Lung (tissue), 12 donors: ENCODE data around the gene PLEKHG2. TPM values are rescaled to one million over a fixed set of nuclear protein-coding genes. Genes with fewer than 3 reads are reported as not detected.

Source experiments
- ATAC-seq: fragments of 200-7000 bp; cut with Tn5 transposase; one replicate; pipeline ENCODE4 v1.9.1; 2020; ENCODE audit warnings: moderate number of reproducible peaks; ENCODE audit not compliant: insufficient read depth, low FRiP score
- DNase-seq, 3 donors: peaks; one replicate each; pipeline ENCODE4 v3.0.0-alpha.2; 2013 to 2017
- H3K27ac ChIP-seq, 2 donors: one replicate each; pipeline ENCODE4 v1.5.1; 2013; ENCODE audit warnings: mild to moderate bottlenecking in 2 of 2, moderate library complexity in 2 of 2, control low read depth in 1 of 2, inconsistent platforms in 1 of 2, low read depth in 1 of 2, low read length in 1 of 2
- H3K27me3 ChIP-seq, 3 donors: one replicate each; pipeline ENCODE4 v1.5.1; 2013; ENCODE audit warnings: low read length in 2 of 3; ENCODE audit not compliant: control insufficient read depth in 3 of 3, insufficient read depth in 3 of 3
- H3K36me3 ChIP-seq, 4 donors: one replicate each; pipeline ENCODE4 v1.5.1; 2013; ENCODE audit warnings: low read length in 4 of 4, mild to moderate bottlenecking in 1 of 4, moderate library complexity in 1 of 4; ENCODE audit not compliant: control insufficient read depth in 4 of 4, insufficient read depth in 4 of 4
- H3K4me1 ChIP-seq, 5 donors: one replicate each; pipeline ENCODE4 v1.5.1; 2013; ENCODE audit warnings: low read length in 5 of 5, mild to moderate bottlenecking in 2 of 5, moderate library complexity in 1 of 5; ENCODE audit not compliant: control insufficient read depth in 5 of 5, insufficient read depth in 5 of 5
- H3K4me3 ChIP-seq: one replicate; pipeline ENCODE4 v1.5.1; 2013; ENCODE audit warnings: mild to moderate bottlenecking, control low read depth, moderate library complexity
- H3K9ac ChIP-seq, 2 donors: one replicate each; pipeline ENCODE4 v1.5.1; 2013; ENCODE audit warnings: low read length in 2 of 2, control low read depth in 1 of 2; ENCODE audit not compliant: insufficient read depth in 1 of 2
- H3K9me3 ChIP-seq, 4 donors: one replicate each; pipeline ENCODE4 v1.5.1; 2013; ENCODE audit warnings: low read length in 3 of 4, mild to moderate bottlenecking in 1 of 4, moderate library complexity in 1 of 4; ENCODE audit not compliant: control insufficient read depth in 4 of 4, insufficient read depth in 3 of 4
- whole genome bisulfite sequencing, 2 donors: extraction: QIAGEN DNeasy Blood & Tissue Kit; methylation state at CpG; one replicate each; pipeline ENCODE4 v1.1.7; 2013; 5-methylcytosine and 5-hydroxymethylcytosine counted together
- polyA plus RNA-seq, 2 donors: library from polyadenylated mRNA; stranded (reverse); fragments of 200-250 nt; gene quantifications; one replicate each; pipeline ENCODE4 v1.2.1, GENCODE V29; 2013
- total RNA-seq, 2 donors: library from RNA; depleted of rRNA in 1 of 2; stranded (reverse); fragments of >200 nt in 1 of 2; gene quantifications; one replicate each; pipeline ENCODE4 v1.2.1, GENCODE V29; 2014 to 2021
- TF ChIP-seq, protein P1 (sequence below): IDR thresholded peaks from 2 replicates; pipeline ENCODE4 v1.5.1; 2012; ENCODE audit warnings: mild to moderate bottlenecking; ENCODE audit errors: control extremely low read depth, extremely low read depth
- donor health status: control.
- donor health status: control.
- donor health status: Bipolar disorder and iron deficiency.
- donor health status: healthy.
- donor health status: DM: yes; HTN: yes; CAD: no.

Gene PLEKHG2
- total and polyA plus RNA-seq, 4 donors = 15.5 to 52.7 (median 27.2) TPM

DNA sequence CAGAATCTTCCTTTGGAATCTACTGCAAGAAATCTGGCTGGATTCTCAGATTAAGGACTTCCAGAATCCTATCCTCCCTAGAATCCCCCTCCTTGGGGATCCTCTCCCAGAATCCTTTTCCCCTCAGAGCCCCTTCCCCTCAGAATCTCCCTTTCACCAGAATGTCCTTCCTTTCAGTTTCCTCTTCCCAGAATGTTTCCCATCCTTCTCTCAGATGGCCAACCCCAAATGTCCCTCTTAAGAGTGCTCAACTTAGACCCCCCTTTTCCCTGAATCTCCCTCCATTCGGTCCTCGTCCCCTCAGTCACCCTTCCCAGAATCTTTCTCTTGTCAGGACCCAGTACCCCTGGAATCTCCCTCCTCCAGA is 23.9 kb downstream of the PLEKHG2 start:
- Histone ChIP-seq H3K36me3 (peaks cover 18 to 26% (median 20%) of the 10 kb centered on the region in 4 donors), H3K27me3 (no peaks in the 10 kb centered on the region), H3K9ac (peak overlapping the region; percentile 83 to 92), H3K27ac (peak overlapping the region; percentile 68 to 80), H3K4me3 (peak overlapping the region; percentile 92), H3K4me1 (peaks cover 5 to 19% (median 10%) of the 10 kb centered on the region in 5 donors), H3K9me3 (no peaks in the 10 kb centered on the region)
- ATAC-seq (no peak), DNase-seq (no peak)
- TF ChIP-seq, protein P1, sequence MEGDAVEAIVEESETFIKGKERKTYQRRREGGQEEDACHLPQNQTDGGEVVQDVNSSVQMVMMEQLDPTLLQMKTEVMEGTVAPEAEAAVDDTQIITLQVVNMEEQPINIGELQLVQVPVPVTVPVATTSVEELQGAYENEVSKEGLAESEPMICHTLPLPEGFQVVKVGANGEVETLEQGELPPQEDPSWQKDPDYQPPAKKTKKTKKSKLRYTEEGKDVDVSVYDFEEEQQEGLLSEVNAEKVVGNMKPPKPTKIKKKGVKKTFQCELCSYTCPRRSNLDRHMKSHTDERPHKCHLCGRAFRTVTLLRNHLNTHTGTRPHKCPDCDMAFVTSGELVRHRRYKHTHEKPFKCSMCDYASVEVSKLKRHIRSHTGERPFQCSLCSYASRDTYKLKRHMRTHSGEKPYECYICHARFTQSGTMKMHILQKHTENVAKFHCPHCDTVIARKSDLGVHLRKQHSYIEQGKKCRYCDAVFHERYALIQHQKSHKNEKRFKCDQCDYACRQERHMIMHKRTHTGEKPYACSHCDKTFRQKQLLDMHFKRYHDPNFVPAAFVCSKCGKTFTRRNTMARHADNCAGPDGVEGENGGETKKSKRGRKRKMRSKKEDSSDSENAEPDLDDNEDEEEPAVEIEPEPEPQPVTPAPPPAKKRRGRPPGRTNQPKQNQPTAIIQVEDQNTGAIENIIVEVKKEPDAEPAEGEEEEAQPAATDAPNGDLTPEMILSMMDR = no peak
- 8 to 10% methylated on average over 2 of the region's 2 CpGs for WGBS, 2 donors

DNA sequence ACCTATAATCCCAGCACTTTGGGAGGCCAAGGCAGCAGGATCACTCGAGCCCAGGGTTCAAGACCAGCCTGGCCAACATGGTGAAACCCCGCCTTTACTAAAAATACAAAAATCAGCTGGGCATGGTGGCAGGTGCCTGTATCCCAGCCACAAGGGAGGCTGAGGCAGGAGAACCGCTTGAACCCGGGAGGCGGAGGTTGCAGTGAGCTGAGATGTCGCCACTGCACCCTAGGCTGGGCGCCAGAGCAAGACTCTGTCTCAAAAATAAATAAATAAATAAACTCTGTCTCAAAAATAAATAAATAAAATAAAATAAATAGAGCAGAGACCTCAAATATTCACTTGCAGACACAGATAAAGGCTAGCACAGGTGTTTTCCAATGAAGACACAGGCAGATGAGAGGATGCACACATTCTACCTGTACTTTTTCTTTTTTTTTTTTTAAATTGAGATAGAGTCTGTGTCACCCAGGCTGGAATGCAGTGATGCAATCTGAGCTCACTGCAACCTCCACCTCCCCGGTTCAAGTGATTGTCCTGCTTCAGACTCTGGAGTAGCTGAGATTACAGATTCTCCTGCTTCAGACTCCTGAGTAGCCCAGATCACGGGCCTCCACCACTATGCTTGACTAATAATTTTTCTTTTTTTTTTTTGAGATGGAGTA is 25.9 kb downstream of the PLEKHG2 start:
- 81 to 87% methylated on average over 9 of the region's 9 CpGs for WGBS, 2 donors
- Histone ChIP-seq H3K9ac (no peak overlapping the region), H3K36me3 (peaks cover 6 to 18% (median 10%) of the 10 kb centered on the region in 4 donors), H3K4me3 (no peak overlapping the region), H3K4me1 (peaks cover 5 to 19% (median 10%) of the 10 kb centered on the region in 5 donors), H3K9me3 (no peaks in the 10 kb centered on the region), H3K27me3 (no peaks in the 10 kb centered on the region), H3K27ac (no peak overlapping the region)
- ATAC-seq (no peak), DNase-seq (no peak)
- TF ChIP-seq, protein P1 = no peak

DNA sequence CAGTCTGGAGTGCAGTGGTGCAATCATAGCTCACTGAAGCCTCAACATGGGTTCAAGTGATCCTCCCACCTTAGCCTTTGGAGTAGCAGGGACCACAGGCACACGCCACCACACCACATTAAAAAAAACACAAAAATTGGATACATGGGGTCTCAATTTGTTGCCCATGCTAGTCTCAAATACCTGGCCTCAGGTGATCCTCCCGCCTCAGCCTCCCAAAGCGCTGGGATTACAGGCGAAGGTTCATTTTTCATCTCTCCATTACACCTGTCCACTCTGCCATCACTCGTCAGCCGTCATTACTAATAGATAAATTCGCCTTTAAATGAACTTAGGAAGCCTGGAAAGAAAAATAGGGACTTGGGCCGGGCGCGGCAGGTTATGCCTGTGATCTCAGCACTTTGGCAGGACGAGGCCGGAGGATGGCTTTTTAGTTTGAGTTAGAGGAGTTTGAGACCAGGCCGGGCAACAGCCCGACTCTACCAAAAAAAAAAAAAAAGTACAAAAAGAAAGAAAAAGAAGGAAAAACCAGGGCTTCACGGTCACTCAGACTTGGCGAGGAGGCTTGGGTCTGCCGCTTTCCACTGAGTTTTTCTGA is 32.2 kb downstream of the PLEKHG2 start:
- Histone ChIP-seq H3K4me3 (peak overlapping the region; percentile 96), H3K36me3 (peaks cover 0 to 15% (median 10%) of the 10 kb centered on the region in 4 donors), H3K4me1 (peaks cover 0 to 12% (median 10%) of the 10 kb centered on the region in 5 donors), H3K9me3 (no peaks in the 10 kb centered on the region), H3K27me3 (no peaks in the 10 kb centered on the region), H3K9ac (peak overlapping the region; percentile 82 to 94), H3K27ac (peak overlapping the region; percentile 88 to 90)
- TF ChIP-seq, protein P1 = no peak
- DNase-seq = no peak
- ATAC-seq = no peak
- WGBS, 2 donors = 5% methylated on average over 17 of the region's 17 CpGs
